GM19463 (cell line): ENCODE data around the gene ZNF682.
"Not testable (repeated sequence)": the region's sequence is repeated elsewhere in the genome, so short reads cannot be mapped to it uniquely, and the experiment has no call there.

Experiments used
- ATAC-seq: cut with Tn5 transposase; IDR thresholded peaks from one replicate; pipeline ENCODE4 v1.9.1; 2021; ENCODE audit warnings: mild to moderate bottlenecking, moderate library complexity; ENCODE audit not compliant: unreplicated experiment

Gene ZNF682

GRCh38 chr19:20039203-20039723, at the start of gene ZNF682:
TSS of gene ZNF682 (minus strand) at chr19:20039505. CDS start at chr19:20039345, 160 bp downstream.
- peak; percentile 98 for ATAC-seq

GRCh38 chr19:20082876-20083275, 43.6 kb upstream of the ZNF682 start:
- not testable (repeated sequence) for ATAC-seq

GRCh38 chr19:20082232-20082833, 43.0 kb upstream of the ZNF682 start:
- ATAC-seq: not testable (repeated sequence)

- ATAC-seq: no peak
Measured at GRCh38 chr19:20080656-20081055, 41.4 kb upstream of the ZNF682 start.

GRCh38 chr19:20079476-20079875, 40.2 kb upstream of the ZNF682 start:
- ATAC-seq: no peak

- no peak for ATAC-seq
Measured at GRCh38 chr19:20078581-20079031, 39.3 kb upstream of the ZNF682 start.

GRCh38 chr19:20077791-20078463, 38.6 kb upstream of the ZNF682 start, which contains the start of gene ZNF90:
TSS of gene ZNF90 (plus strand) at chr19:20078000. CDS start at chr19:20078133, 133 bp downstream.
- peak; percentile 93 for ATAC-seq

- no peak for ATAC-seq
Measured at GRCh38 chr19:20072936-20073335, 33.6 kb upstream of the ZNF682 start.

GRCh38 chr19:20070691-20071090, 31.4 kb upstream of the ZNF682 start:
- ATAC-seq: no peak

- ATAC-seq: not testable (repeated sequence)
Measured at GRCh38 chr19:20068559-20068958, 29.3 kb upstream of the ZNF682 start.

- no peak for ATAC-seq
Measured at GRCh38 chr19:20067943-20068342, 28.6 kb upstream of the ZNF682 start.

- ATAC-seq: no peak
Measured at GRCh38 chr19:20066861-20067260, 27.6 kb upstream of the ZNF682 start.

GRCh38 chr19:20060282-20060681, 21.0 kb upstream of the ZNF682 start:
- no peak for ATAC-seq

GRCh38 chr19:20058738-20059137, 19.4 kb upstream of the ZNF682 start:
- not testable (repeated sequence) for ATAC-seq

- ATAC-seq: peak; percentile 93
Measured at GRCh38 chr19:20051841-20052768, 12.8 kb upstream of the ZNF682 start.

GRCh38 chr19:20045742-20046141, 6.4 kb upstream of the ZNF682 start:
- not testable (repeated sequence) for ATAC-seq

- no peak for ATAC-seq
Measured at GRCh38 chr19:20044663-20045062, 5.4 kb upstream of the ZNF682 start.

GRCh38 chr19:20038358-20039202, 725 bp downstream of the ZNF682 start:
- peak; percentile 21 for ATAC-seq

GRCh38 chr19:20035935-20036334, 3.4 kb downstream of the ZNF682 start:
- no peak for ATAC-seq

GRCh38 chr19:20028611-20029010, 10.7 kb downstream of the ZNF682 start:
- ATAC-seq: no peak
